22Rv1 (cell line): ENCODE data around the gene KY.

Source experiments
- H3K27ac ChIP-seq: fragments of 450-650 bp; 2 replicates; pipeline ENCODE4 v1.5.1; 2017
- CTCF ChIP-seq: fragments of 450-650 bp; IDR thresholded peaks from 2 replicates; pipeline ENCODE4 v1.5.1; 2017; ENCODE audit warnings: mild to moderate bottlenecking
- ZFX ChIP-seq: fragments of 450-650 bp; IDR thresholded peaks from 2 replicates; pipeline ENCODE4 v1.6.1; 2017; ENCODE audit warnings: antibody characterized with exemption, borderline replicate concordance

KY gene

GRCh38 chr3:134650431-134651346, at the start of gene KY:
Gene KY, minus strand, starts transcription at chr3:134651022. Its CDS starts 62 bp downstream, at chr3:134650960.
- no peak for TF ChIP-seq ZFX
- peak; percentile 34 for TF ChIP-seq CTCF
- H3K27ac ChIP-seq: no peak within 1 kb of the TSS

GRCh38 chr3:134699721-134700120, 48.9 kb upstream of the KY start:
- TF ChIP-seq CTCF: no peak
- TF ChIP-seq ZFX: no peak

GRCh38 chr3:134699141-134699711, 48.4 kb upstream of the KY start:
- H3K27ac ChIP-seq: no peak overlapping the region
- no peak for TF ChIP-seq CTCF
- TF ChIP-seq ZFX: no peak

More at GRCh38 chr3:134699721-134700120, 48.9 kb upstream of the KY start:
- H3K27ac ChIP-seq: no peak overlapping the region

- H3K27ac ChIP-seq: no peak overlapping the region
- TF ChIP-seq ZFX (no peak), CTCF (no peak)
These were observed 47.2 kb upstream of the KY start for GRCh38 chr3:134697830-134698689.

GRCh38 chr3:134696155-134696554, 45.3 kb upstream of the KY start:
- TF ChIP-seq ZFX (no peak), CTCF (no peak)
- H3K27ac ChIP-seq: no peak overlapping the region

GRCh38 chr3:134694946-134695543, 44.2 kb upstream of the KY start:
- no peak for TF ChIP-seq ZFX
- no peak for TF ChIP-seq CTCF
- H3K27ac ChIP-seq: no peak overlapping the region
